ENCODE results near the gene TEX38. TPM values are rescaled to one million over a fixed set of nuclear protein-coding genes. Genes with fewer than 3 reads are reported as not detected.

The TEX38 gene
- total RNA-seq, 1 experiment from 2014 or later = 0.17 TPM

DNA sequence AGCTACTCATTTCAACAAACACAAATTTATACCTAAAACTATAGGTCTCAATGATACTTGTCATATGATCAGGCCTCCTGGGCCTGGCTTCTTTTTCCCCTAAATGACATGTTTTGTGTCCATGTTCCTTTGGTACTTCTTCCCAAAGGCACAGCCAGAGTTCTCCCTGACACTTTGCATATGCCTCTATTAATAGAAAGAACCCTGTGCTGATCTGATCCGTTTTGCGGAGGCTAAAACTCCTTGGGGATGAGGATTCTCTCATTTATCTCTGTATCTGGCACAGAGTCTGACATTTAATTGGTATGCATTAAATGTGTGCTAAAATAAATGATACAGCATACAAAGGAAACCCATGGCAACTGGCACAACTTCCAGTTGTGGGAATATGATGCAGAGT, 15.0 kb upstream of the TEX38 start:
- H3K27ac Mint-ChIP-seq = no peak overlapping the region
- TF ChIP-seq IRF2 (CRISPR knock-in tag; IDR thresholded peaks at IDR 0.05; ENCODE audit: borderline replicate concordance, low read depth) (no peak), ZNF263 (CRISPR knock-in tag; IDR thresholded peaks at IDR 0.05; ENCODE audit: low read depth) (no peak), HMGXB4 (CRISPR knock-in tag; IDR thresholded peaks at IDR 0.05) (no peak), ATF2 (CRISPR knock-in tag; IDR thresholded peaks at IDR 0.05; ENCODE audit: borderline replicate concordance, low read depth) (no peak), FOXP1 (CRISPR knock-in tag; IDR thresholded peaks at IDR 0.05; ENCODE audit: borderline replicate concordance) (no peak), ZNF281 (CRISPR knock-in tag; IDR thresholded peaks at IDR 0.05) (no peak)
- DNase-seq (ENCODE audit: low spot score) = no peak
- ATAC-seq = no peak
- CTCF ChIA-PET = interaction anchor here (1.1 to 1.7 kb wide), 2 partner anchors 52 to 68 kb away, joined by 3 to 4 read pairs; partner anchors contain the start of gene MKNK1
- POLR2A ChIA-PET = no interaction called here
- no peak overlapping the region for H3K4me3 Mint-ChIP-seq
- H3K9me3 Mint-ChIP-seq = peaks cover 5% of the 10 kb centered on the region
- no peaks in the 10 kb centered on the region for H3K27me3 Mint-ChIP-seq (ENCODE audit: low read depth)
- H3K36me3 Mint-ChIP-seq = peaks cover 32% of the 10 kb centered on the region
- no peaks in the 10 kb centered on the region for H3K4me1 Mint-ChIP-seq

DNA sequence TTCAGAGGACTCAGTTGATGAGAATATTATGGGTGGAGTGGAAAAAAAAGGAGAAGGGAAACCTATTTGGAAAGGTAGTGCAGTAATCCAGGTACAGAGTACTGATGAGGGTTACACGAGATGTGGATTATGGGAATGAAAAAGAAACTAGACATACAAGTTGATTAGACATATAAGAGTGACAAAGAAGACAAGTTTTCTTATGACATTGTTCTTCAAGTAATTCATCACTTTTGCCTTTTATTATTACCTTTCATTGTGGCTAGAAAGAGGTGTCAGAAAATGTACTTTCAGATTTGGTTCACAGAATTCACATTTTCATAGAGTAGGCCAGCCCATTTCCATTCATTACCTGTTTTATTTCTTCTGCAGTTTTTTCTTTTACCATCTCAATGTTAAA, 13.9 kb upstream of the TEX38 start:
- POLR2A ChIA-PET = interaction anchor here (0.6 kb wide), 1 partner anchor 632 kb away, joined by 3 read pairs; no protein-coding TSS in a partner anchor
- H3K36me3 Mint-ChIP-seq = peaks cover 26% of the 10 kb centered on the region

DNA sequence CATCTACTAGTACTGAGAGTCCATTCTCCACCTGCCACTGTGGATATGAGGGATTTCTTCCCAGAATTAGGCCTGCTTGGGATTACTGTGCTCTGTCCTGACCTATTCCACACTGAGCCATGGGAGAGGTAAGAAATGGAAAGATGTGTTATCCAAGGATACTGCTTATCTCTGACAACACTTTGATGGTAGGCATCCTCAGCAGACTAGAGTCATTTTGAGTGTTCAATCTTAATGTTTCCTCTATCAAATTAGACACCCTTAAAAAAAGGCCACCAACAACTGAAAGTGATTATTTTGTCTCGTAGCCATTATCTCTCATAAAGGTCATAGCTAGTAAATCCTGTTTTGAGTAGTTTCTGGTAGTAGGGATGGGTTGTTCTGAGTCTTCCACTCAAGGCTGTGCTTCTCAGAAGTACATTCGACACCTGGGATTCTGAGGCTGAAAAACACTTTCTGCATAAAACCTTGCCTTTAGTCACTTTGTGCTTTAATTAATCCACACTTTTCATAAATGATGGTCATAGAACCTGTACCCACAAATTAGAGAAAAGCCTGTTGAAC, 12.3 kb upstream of the TEX38 start:
- Mint-ChIP-seq H3K9me3 (peaks cover 5% of the 10 kb centered on the region), H3K4me1 (no peaks in the 10 kb centered on the region), H3K27ac (no peak overlapping the region), H3K36me3 (peaks cover 35% of the 10 kb centered on the region), H3K27me3 (ENCODE audit: low read depth) (no peaks in the 10 kb centered on the region), H3K4me3 (no peak overlapping the region)
- DNase-seq (ENCODE audit: low spot score) = no peak
- no peak for ATAC-seq
- POLR2A ChIA-PET = no interaction called here
- CTCF ChIA-PET = no interaction called here
- TF ChIP-seq PRRX2 (CRISPR knock-in tag; IDR thresholded peaks at IDR 0.05) = no peak
- no peak for TF ChIP-seq NR1H2 (CRISPR knock-in tag; IDR thresholded peaks at IDR 0.05)
- TF ChIP-seq TP53 (CRISPR knock-in tag; IDR thresholded peaks at IDR 0.05) = no peak
- TF ChIP-seq ATF1 (CRISPR knock-in tag; IDR thresholded peaks at IDR 0.05) = no peak
- no peak for TF ChIP-seq RORB (CRISPR knock-in tag; IDR thresholded peaks at IDR 0.05)
- TF ChIP-seq ZNF121 (CRISPR knock-in tag; IDR thresholded peaks at IDR 0.05) = no peak
- TF ChIP-seq SMAD3 (CRISPR knock-in tag; IDR thresholded peaks at IDR 0.05; ENCODE audit: borderline replicate concordance) = no peak
- TF ChIP-seq ATF3 (CRISPR knock-in tag; conservative IDR thresholded peaks at IDR 0.05) = no peak
- TF ChIP-seq, protein P1, sequence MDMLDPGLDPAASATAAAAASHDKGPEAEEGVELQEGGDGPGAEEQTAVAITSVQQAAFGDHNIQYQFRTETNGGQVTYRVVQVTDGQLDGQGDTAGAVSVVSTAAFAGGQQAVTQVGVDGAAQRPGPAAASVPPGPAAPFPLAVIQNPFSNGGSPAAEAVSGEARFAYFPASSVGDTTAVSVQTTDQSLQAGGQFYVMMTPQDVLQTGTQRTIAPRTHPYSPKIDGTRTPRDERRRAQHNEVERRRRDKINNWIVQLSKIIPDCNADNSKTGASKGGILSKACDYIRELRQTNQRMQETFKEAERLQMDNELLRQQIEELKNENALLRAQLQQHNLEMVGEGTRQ (CRISPR knock-in tag; IDR thresholded peaks at IDR 0.05) = no peak
- TF ChIP-seq NFATC4 (CRISPR knock-in tag; IDR thresholded peaks at IDR 0.05) = no peak
- TF ChIP-seq, protein P2, sequence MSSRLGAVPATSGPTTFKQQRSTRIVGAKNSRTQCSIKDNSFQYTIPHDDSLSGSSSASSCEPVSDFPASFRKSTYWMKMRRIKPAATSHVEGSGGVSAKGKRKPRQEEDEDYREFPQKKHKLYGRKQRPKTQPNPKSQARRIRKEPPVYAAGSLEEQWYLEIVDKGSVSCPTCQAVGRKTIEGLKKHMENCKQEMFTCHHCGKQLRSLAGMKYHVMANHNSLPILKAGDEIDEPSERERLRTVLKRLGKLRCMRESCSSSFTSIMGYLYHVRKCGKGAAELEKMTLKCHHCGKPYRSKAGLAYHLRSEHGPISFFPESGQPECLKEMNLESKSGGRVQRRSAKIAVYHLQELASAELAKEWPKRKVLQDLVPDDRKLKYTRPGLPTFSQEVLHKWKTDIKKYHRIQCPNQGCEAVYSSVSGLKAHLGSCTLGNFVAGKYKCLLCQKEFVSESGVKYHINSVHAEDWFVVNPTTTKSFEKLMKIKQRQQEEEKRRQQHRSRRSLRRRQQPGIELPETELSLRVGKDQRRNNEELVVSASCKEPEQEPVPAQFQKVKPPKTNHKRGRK (CRISPR knock-in tag; IDR thresholded peaks at IDR 0.05; ENCODE audit: borderline replicate concordance) = no peak
- TF ChIP-seq ATF6 (CRISPR knock-in tag; IDR thresholded peaks at IDR 0.05) = no peak

More for the DNA sequence above, 13.9 kb upstream of the TEX38 start:
- TF ChIP-seq MLX (CRISPR knock-in tag; IDR thresholded peaks at IDR 0.05) (no peak), GABPB1 (CRISPR knock-in tag; IDR thresholded peaks at IDR 0.05) (no peak)
- Mint-ChIP-seq H3K9me3 (peaks cover 5% of the 10 kb centered on the region), H3K4me1 (no peaks in the 10 kb centered on the region), H3K27ac (no peak overlapping the region), H3K27me3 (ENCODE audit: low read depth) (no peaks in the 10 kb centered on the region), H3K4me3 (no peak overlapping the region)
- no peak for DNase-seq (ENCODE audit: low spot score)
- no peak for ATAC-seq
- CTCF ChIA-PET = interaction anchor here (1.1 to 1.7 kb wide), 2 partner anchors 53 to 67 kb away, joined by 3 to 4 read pairs; partner anchors contain the start of gene MKNK1

Data from WTC11 (cell line).